GM21723 (cell line): ENCODE measurements around the gene DGCR6L.
"Not testable (repeated sequence)": the region's sequence is repeated elsewhere in the genome, so short reads cannot be mapped to it uniquely, and the experiment has no call there.

ENCODE experiments used
- ATAC-seq: cut with Tn5 transposase; IDR thresholded peaks from one replicate; pipeline ENCODE4 v1.9.1; 2021; ENCODE audit warnings: mild to moderate bottlenecking, moderate library complexity; ENCODE audit not compliant: unreplicated experiment

The DGCR6L gene

DNA sequence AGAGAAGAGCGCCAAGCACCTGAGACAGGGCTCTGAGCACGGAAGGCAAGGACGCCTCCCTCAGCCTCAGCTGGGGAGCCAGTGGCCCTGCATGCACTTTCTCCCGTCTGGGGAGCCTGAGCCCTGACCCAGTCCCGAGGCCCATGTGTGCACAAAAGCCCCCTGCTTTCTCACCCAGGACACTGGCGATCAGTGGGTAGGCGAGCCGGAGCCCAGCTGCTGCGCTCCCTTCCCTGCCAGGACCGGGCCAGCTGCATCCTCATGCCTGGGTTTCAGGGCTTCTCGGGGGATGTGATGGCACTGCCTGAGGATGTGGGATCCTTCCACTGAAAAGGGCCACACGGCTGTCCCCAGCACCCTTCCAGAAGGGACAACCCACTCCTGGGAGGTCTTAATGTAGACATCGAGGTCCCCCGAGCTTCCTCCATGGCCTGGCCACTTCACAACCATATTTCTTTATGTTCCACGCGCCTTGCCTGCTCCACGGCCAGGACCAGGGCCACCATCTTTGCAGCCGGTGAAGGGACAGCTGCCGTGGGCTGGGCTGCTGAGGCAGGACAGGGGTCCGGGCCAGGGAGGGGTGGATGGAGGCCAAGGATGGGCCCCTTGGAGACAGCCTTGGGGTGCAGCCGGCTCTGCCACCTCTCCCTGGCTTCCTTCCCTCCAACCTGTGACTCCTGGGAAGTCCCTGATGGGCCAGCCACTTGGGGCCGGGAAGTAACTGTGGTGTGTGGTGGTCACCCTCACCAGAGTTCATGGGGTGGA lies 41.0 kb downstream of the DGCR6L start:
- not testable (repeated sequence) for ATAC-seq

DNA sequence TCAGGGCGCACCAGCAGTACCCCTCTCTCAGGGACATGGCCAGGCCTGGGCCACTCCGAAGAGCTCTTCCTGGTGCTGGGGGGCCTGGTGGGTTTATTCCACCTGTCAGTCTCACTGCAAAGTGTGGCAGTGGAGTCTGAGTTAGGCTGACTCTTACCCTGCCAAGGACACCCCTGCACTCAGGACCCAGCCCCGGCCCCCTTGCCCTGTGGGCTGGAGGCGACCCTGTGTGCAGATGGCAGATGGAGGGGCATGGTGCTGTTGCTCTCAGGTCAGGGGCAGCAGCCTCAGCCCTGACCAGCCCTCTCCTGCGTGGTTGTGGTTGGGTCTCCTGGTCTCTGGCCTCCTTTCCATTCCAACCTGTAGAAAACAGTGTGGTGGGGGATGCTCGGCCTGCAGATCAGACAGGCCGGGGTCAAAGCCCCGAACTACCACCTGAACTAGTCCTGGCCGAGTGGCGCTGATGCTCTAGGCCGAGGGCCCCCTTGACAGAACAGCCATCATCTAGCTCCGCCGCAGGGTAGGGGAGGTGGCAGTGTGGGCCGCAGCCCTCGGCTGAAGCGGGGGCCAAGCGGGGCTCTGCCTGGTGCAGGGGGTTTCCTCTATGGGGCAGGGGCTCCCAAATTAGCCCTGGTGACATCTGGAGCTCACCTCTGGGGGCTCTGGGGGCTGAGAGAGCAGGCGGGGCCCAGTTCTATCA lies 41.8 kb downstream of the DGCR6L start:
- ATAC-seq, result not testable (repeated sequence)

DNA sequence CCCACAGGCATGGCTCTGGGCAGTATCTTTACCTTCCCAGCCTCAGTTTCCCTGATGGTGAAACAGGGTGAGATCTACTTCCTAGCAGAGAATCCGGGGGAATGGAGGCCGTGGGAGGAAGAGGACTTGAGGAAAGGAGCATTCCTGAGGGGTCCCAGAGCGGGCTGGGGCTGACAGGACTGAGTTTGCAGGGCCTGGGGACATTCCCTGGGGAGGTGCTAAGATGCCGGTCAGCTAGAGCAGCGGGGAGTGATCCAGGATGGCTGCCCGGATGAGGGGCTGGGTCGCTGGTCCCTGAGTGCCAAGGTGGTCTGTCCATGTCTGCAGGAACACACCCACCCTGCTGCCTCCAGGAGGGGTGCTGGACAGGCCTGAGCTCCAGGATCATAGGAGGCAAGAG lies 43.4 kb downstream of the DGCR6L start:
- ATAC-seq, result no peak

DNA sequence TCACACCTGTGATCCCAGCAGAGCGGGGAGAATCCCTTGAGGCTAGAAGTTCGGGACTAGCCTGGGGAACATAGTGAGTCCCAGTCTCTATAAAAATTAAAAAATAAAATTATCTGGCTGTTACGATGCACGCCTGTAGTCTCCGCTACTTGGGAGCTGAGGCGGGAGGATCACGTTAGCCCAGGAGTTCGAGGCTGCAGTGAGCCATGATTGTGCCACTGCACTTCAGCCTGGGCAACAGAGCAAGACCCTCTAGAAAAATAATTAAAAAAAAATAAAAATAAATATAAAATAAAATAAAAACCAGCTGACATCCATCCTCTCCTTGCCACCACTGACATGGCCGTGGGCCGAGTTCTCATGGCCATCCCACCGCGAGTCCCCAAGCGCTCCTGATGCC lies 44.0 kb downstream of the DGCR6L start:
- ATAC-seq, result no peak

DNA sequence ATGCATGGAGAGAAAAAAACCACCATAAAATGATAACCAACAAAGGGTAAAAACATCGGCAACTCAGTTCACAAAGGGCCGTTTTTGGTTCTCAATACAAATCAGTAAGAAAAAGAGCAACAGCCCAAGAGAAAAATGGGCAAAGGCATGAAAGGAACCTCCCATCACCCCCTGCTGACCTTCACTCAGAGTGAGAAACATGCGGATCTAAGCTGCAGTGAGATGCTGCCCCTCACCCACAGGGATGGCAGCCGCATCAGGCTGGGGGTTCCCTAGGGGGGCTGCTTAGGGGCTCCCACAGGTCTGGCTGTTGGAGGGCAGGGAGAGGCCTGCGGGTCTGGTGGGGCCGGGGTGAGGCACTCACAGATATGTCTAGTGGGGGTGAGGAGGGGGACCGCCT lies 44.5 kb downstream of the DGCR6L start:
- ATAC-seq, result not testable (repeated sequence)

DNA sequence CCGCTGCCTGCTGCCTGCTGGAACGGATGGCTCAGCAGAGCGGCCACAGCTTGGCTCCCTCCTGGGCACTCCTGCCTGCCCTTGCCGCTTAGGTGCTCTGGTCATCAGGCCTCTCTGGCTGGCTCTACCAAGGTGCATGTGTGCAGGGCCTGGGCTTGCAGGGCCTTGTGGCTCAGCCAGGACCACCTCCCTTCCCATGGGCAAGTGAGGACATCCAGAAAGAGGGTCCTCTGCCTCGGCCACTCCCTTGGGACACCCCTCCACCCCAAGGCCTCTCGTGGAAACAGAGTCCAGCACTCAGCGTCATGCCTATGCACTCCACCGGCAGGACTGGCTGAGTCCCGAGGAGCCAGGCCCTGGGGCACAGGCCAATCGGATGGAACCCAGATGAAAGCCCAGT lies 45.5 kb downstream of the DGCR6L start:
- ATAC-seq, result not testable (repeated sequence)

DNA sequence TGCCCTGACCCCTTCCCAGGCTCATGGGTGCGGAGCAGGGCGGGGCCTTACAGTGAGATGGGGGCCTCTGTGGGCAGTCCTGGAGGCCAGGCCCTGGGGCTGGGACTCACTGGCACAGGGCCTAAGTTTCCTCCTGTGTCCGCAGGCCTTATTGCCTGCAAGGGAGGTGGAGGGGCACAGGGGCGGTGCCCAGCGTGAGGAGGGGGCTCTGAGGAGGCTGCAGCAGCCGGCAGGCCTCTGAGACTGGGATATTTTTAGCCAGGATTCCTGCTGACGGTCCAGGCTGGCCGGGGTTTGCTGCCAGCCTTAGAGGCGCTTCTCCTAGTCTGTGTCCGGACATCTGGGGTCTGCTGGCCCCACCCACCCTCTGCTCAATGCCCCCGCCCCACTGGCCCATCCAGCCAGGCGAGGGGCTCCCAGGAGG lies 46.1 kb downstream of the DGCR6L start:
- ATAC-seq, result no peak

DNA sequence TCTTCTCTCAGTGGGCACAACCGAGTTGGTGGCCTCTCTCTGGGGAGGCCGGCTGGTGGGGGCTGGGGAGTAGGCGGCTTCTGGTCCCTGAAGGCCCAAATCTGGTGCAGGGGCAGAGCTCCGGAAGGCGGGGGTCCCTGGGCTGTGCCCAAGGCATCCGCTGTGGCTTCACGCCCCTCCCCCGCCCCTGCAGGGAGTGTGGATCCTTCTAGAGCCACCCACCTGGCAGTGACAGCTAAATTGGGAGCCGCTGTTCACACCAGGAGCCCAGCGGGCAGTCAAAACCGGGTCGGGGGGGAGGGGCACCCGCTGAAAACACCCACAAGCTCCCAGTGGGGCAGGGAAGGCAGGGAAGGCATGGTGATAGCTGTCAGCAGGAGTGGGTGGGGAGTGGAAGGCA lies 47.2 kb downstream of the DGCR6L start:
- no peak for ATAC-seq

DNA sequence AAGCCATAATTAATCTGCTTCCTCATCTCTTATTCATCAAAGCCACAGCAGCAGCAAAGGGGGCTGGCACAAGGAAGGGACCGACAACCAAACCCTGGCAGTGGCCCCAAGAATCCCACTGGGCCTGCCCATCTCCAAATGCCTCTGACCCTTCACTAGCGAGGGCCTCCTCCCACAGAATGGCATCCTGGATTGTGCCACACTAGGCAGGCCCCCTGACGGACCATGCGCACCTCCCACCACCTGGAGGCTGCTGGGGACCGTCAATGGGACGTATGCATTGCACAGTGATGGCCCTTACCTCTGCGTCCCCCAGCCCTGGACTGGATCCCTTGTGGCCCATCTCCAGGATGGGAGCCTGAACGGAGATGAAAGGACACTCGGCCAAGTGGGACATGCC lies 47.7 kb downstream of the DGCR6L start:
- no peak for ATAC-seq

DNA sequence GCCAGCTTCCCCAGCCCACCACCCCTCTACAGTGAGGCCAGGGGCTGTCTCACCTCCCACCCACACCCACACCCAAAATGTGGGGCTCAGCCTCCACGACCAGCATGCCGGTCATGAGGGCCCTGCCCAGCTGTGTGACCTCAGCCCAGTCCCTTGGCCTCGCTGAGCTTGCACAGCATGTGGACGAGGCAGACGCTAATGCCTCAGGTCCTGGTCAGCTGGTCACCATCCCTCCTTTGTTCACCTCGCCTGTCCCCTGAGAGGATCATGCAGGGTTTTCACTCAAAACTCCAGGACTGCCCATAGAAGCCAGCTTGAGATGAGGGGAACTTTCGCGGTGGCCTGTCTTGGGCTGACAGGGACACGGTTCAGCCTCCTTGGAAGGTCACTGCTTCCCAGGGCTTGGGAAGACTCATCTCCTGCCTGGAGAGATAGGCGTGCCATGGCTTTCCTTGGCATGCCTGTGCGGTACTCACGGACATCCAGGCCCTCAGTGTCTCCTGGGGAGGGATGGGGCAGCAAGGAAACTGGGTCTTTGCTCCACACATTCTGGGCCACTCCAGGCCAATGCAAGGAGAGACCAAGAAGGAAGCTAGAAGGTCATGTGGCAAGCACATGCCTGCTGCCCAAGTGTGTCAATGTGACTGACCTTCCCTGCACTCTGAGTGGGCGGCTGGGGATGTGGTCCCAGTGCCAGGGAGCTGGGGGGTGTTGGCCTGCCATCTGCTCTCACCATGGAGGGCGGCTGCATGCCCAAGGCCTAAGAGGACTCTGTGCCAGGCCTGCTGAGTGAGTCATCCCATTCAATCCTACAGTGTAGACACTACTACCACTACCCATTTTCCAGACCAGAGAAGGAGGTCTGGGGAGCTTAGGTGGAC lies 48.5 kb downstream of the DGCR6L start:
- ATAC-seq, result no peak

DNA sequence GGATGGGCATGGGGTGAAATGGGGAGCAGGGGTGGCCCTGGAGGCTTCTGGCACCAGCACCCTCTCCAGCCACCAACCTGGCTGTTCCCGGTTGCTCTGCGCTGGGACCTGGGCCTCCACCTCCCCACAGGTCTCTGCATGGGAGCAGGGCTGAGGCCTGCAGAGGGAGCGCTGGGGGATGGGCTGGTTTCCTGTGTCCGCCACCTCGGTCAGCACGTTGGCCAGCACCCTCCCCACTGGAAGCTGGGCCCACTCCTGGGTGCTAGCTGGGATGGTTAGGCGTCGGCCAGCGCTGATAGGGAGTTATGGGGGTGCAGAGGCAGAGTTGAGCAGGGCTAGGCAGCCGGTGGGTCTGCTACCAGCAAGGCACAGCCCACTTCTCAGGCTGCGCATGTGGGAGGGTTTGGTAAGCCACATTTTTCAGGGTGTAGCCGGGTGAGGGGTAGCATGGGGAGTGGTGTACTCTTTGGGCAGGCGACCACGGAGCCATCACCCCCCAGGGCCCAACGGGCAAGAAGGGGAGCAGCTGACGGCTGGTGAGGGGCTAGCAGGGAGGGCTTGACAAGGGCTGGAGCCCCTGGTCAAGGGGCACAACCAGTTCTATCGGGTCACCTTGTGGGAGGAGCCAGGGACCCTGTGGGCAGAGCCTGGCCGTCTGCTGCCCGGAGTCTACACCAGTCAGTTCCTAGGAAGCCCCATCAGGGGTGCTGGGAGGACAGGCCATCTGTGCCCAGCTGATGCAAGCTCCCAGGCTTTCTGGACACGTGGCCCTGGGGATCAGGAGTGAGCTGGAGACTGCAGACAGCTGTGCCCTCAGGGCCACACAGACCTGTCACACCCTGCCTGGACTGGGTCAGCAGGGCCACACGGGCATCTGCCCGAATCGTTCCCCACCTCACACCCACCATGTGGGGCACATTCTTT lies 49.4 kb downstream of the DGCR6L start:
- ATAC-seq, result not testable (repeated sequence)

DNA sequence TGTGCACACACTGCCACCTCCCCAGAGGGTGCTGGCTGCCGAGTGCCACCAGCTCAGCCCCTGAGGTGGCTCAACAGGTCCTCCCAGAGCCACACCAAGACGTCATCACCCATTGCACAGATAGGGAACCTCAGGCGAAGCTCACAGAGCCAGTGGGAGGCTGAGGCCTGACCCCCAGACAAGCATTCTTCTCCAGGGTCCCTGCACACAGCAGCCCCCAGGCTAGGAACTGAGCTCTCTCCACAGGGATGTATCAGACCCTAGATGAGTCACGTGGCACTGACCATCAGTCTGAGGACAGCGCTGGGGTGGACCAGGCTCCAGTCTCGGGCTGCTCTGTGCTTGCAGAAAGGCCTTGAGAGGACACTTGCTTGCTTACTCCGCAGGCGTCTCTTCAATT lies 50.2 kb downstream of the DGCR6L start:
- not testable (repeated sequence) for ATAC-seq

DNA sequence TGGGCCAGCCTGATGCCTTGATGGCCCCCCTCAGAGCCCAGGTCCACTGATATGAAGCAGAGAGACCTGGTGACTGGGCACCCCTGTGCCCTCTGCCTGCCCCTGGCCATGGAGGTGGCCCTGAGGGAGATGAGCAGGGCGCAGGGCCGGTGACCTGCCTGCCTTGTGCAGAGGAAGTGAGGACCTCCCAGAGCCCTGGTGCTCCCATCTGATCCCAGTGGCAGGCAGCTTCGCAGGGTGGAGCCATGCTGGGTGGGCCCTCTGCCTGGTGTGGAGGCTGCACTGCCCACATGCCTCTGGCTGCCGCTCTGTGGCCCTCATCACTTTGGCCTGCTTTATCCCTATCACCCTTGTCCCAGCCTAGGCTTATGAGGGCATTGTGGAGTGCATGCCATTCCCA lies 50.7 kb downstream of the DGCR6L start:
- not testable (repeated sequence) for ATAC-seq

DNA sequence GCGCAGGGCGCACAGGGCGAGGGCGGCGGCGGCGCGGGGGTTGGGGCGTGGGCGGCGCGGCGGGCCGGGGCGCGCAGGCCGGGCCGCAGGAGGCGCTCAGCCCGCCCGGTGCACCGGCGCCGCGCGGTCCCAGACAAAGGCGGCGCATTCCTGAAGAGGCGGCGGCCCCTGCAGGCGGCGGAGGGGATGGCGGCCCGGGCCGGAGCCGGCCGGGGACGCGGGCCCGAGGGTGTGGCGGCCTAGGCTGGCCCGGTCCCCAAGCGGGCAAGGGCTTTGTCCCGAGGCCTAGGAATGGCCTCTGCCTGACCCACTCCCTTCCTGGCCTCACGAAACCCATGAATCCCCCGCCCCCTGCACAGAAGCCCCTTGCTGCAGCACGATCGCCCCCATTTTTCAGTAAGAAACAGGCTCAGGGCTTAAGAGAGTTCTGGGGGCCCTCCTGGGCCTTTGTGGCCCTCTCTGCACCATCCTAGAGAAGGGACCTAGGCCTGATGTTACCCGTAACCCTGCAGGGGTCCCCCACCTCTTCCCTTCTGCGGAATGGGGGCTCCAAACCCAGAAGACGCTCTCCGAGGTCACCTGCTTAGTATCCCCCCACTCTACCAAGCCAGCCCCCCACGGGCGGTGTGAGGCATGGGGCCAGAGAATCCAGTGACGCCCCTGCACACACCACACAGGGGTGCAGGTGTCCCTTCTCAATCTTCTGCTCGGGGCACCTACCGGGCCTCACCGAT lies 51.4 kb downstream of the DGCR6L start, which contains the start of gene RTN4R:
RTN4R (minus strand) TSS at position 40 of the 734 bp plus-strand sequence. CDS start 226 bp downstream, outside the sequence.
- ATAC-seq, result no peak

DNA sequence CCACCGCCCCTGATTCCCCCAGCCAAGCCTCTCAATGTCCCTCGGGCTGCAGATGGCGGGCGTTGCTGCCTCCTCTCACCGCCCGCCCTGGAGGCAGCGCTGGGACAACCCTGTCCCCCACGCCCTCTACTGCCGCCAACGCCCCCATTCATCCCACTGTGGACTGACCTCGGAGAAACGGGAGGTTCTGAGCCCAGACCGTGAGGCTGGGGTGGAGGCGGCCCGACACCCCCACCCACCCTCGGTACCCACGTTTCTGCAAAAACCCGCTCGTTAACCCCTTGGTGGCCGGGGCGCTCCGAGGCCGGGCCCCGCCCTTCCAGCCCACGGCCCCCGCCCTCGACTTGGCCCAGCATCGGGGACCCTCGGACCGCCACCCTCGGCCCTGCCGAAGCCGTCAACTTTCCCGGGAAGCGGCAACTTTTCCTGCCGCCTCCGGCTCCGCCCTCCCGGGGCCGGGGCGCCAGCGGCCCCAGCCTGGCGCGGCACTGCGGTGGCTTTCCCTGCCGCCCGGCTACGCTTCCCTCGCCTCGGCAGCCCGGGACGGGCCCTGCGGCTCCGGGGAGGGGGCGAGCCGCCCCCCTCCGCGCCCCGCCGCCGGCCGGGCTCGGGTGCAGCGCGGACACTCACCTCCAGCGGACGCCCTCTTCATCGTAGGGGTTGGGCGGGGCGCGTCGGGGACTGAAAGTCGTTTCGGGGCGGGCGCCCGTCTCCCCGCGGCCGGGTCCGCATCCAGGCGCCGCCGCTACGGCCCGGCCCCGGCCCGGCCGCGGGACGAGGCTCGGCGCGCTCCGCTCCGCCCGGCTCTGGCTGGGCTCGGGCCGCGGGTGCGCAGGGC lies 52.2 kb downstream of the DGCR6L start:
- no peak for ATAC-seq

DNA sequence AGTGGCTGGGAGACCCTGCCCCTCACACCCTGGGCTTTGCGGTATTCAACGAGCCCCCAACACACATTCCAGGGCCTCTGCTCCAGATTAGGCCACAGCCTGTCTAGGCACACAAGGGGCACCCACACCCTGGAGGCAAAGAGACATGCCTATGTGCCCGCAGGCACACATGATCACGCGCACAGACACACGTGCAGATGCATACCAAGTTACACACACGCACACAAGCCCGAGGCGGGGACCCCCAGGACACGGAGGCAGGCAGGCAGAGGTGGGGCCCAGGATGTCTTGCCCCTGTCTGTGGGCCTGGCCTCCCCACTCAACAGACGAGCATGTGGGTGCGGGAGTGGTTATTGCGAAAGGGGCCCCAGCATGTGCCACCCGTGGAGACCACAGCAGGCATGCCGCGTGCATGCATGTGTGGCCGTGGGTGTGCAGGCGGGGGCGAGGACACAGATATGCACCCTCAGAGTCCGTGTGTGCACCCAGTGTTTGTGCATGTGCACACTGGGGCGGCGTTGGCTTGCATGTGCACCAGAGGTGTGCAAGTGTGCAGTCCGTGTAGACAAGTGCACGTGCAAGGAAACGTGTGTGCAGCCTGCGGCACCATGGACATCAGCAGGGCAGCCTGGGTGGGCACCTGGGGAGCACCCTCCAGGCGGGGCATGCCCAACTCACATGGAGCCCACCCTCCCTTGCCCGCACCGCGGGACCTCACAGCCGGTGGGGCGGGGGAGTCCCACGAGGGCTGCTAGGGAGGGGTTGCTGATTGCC lies 53.0 kb downstream of the DGCR6L start:
- ATAC-seq, result not testable (repeated sequence)

DNA sequence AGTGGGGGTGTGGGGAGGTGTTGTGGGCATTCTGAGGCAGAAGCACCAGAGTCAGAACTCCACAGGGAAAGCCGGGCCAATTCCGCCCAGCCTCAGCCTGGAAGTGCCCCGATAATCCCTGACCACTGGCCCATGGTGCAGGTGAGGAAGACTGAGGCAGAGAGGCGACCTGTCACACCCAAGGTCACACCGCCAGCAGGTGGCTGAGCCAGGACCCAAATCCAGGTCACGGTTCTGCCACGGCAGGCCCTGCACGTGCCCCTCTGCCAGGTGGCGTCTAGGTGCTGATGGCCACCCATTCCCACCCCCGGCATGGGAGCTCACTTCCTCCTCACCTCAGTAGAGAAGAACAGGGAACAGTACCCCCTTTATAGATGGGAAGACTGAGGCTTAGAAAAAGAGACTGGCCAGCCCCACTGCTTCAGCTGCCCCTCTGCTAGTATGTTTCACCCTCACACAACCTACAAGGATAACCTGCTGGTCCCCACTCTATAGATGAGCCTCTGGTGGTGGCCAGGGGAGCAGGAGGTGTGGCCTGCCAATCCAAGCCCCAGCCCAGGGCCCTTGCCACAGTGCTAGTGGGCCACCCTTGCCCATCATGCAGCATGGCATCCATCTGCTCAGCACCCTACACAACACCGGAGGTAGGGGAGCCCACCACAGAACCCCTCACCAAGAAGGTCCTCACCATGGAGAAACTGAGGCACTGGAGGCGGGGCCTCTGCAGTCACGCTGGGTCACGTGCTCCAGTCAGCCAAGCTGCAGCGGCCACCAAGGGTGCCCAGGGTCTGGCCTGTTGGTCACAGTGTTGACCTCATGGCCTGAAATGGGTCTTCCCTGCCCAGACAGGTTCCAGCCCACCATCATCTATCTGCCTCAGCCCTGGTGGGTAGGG lies 53.8 kb downstream of the DGCR6L start:
- not testable (repeated sequence) for ATAC-seq
